Testis (tissue), 3 donors: ENCODE results near the gene ZP4. TPM values are rescaled to one million over a fixed set of nuclear protein-coding genes. Genes with fewer than 3 reads are reported as not detected.

Source experiments
- DNase-seq: peaks from one replicate; pipeline ENCODE4 v3.0.0-alpha.2; 2019
- H3K27ac ChIP-seq, 2 donors: fragments of 200-600 bp; sonication (generic); one replicate each; pipeline ENCODE4 v1.5.1; 2019
- H3K27me3 ChIP-seq: fragments of 200-600 bp; sonication (generic); one replicate; pipeline ENCODE4 v1.5.1; 2019
- H3K36me3 ChIP-seq: fragments of 200-600 bp; sonication (generic); one replicate; pipeline ENCODE4 v1.5.1; 2017; ENCODE audit warnings: low read depth; ENCODE audit errors: missing control alignments
- H3K4me1 ChIP-seq: fragments of 200-600 bp; sonication (generic); one replicate; pipeline ENCODE4 v1.5.1; 2019
- H3K4me3 ChIP-seq, 2 donors: fragments of 200-600 bp; sonication (generic); one replicate each; pipeline ENCODE4 v1.5.1; 2017 to 2019
- H3K9me3 ChIP-seq: fragments of 200-600 bp; sonication (generic); one replicate; pipeline ENCODE4 v1.5.1; 2017
- POLR2A ChIP-seq: fragments of 450-650 bp; IDR thresholded peaks from one replicate; pipeline ENCODE4 v1.6.1; 2017; ENCODE audit warnings: antibody characterized with exemption, mild to moderate bottlenecking, moderate library complexity
- WGBS, 2 donors: methylation state at CpG; one replicate each; pipeline ENCODE4 v1.1.5; 2018; 5-methylcytosine and 5-hydroxymethylcytosine counted together
- intact Hi-C: fragments of 100-400 bp; cut with DNase I; formaldehyde crosslinking; loops from one replicate; pipeline ENCODE4 v1.15.1; 2023; ENCODE audit warnings: low total_unique reads
- polyA plus RNA-seq: library from polyadenylated mRNA; stranded (reverse); fragments of 350-450 nt; fragmentation: Illumina TruSeq; extraction: RNeasy Lipid Tissue Mini Kit (QIAGEN cat#74804); gene quantifications from one replicate; pipeline ENCODE4 v1.2.3, GENCODE V29; 2014; ENCODE audit warnings: low read depth, low replicate concordance; ENCODE audit not compliant: insufficient read depth
- total RNA-seq, 2 donors: library from RNA; depleted of rRNA; stranded (reverse); fragments of >200 nt; gene quantifications; one replicate each; pipeline ENCODE4 v1.2.3, GENCODE V29; 2016
- TF ChIP-seq, protein P1 (sequence below), 3 experiments: fragments of 450-650 bp in 2 of 3; fragments of 200-600 bp in 1 of 3; sonication (generic) in 1 of 3; IDR thresholded peaks; one replicate each; pipeline ENCODE4 v1.5.1; 2016 to 2019; ENCODE audit warnings: antibody characterized with exemption in 3 of 3, mild to moderate bottlenecking in 2 of 3, moderate library complexity in 1 of 3

ZP4 gene
- total and polyA plus RNA-seq, 3 donors from 2014 or later = not detected

DNA sequence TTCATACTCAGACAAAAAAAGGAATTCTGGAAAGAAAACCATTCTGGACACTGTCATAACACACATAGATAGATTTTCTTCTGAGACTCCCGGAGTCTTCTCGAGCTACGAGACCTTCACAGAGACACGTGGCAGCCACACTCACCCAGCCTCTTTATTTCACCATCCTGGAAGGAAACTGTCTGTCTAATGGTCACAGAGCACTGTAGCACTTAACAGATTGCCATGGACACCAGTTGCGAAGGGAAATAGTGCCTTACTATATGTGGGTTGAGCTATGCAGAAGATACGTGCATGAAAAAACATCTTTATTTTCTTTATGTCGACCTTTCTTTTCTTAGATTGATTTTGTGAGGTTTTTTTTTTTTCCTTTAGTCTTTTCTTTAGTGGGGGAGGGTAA is 57.9 kb downstream of the ZP4 start:
- Histone ChIP-seq H3K27ac (no peak overlapping the region), H3K36me3 (no peaks in the 10 kb centered on the region), H3K4me1 (no peaks in the 10 kb centered on the region), H3K4me3 (no peak overlapping the region), H3K9me3 (no peaks in the 10 kb centered on the region), H3K27me3 (no peaks in the 10 kb centered on the region)
- intact Hi-C loops = no loop called here
- no peak for DNase-seq
- 81% methylated on average over 7 of the region's 7 CpGs for WGBS, 2 donors
- no peak for TF ChIP-seq POLR2A
- TF ChIP-seq, protein P1, sequence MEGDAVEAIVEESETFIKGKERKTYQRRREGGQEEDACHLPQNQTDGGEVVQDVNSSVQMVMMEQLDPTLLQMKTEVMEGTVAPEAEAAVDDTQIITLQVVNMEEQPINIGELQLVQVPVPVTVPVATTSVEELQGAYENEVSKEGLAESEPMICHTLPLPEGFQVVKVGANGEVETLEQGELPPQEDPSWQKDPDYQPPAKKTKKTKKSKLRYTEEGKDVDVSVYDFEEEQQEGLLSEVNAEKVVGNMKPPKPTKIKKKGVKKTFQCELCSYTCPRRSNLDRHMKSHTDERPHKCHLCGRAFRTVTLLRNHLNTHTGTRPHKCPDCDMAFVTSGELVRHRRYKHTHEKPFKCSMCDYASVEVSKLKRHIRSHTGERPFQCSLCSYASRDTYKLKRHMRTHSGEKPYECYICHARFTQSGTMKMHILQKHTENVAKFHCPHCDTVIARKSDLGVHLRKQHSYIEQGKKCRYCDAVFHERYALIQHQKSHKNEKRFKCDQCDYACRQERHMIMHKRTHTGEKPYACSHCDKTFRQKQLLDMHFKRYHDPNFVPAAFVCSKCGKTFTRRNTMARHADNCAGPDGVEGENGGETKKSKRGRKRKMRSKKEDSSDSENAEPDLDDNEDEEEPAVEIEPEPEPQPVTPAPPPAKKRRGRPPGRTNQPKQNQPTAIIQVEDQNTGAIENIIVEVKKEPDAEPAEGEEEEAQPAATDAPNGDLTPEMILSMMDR (IDR thresholded peaks at IDR 0.05) = no peak
